IMR-90 (cell line): ENCODE data around the gene DDX52. TPM values are rescaled to one million over a fixed set of nuclear protein-coding genes. Genes with fewer than 3 reads are reported as not detected.

Source experiments
- CHD1 ChIP-seq: IDR thresholded peaks from 2 replicates; pipeline ENCODE4 v1.6.1; 2012; ENCODE audit warnings: low read depth, low read length, improper control_type of control experiment
- USF2 ChIP-seq: fragments of 150-350 bp; IDR thresholded peaks from 2 replicates; pipeline ENCODE4 v1.6.1; 2017; ENCODE audit warnings: mild to moderate bottlenecking, antibody characterized with exemption, low read length, low read depth
- polyA plus RNA-seq, 3 experiments: library from polyadenylated mRNA; depleted of rRNA; stranded (reverse); fragments of >200 nt; gene quantifications; 2 replicates each; pipeline ENCODE4 v1.2.3, GENCODE V29; 2012; ENCODE audit warnings: low replicate concordance in 1 of 3
- total RNA-seq: library from RNA; depleted of rRNA; stranded (reverse); fragments of >200 nt; gene quantifications from 2 replicates; pipeline ENCODE4 v1.2.3, GENCODE V29; 2012

Gene DDX52
- total and polyA plus RNA-seq, 2 of the 4 experiments (the other 2 are of a cell fraction), result 12.5 to 26.7 TPM

- no peak for TF ChIP-seq USF2
- no peak for TF ChIP-seq CHD1
Measured at GRCh38 chr17:37671824-37672547, 28.7 kb upstream of the DDX52 start (continued).
